Measurements from ENCODE around the gene MAEA. TPM values are rescaled to one million over a fixed set of nuclear protein-coding genes. Genes with fewer than 3 reads are reported as not detected.
A peak's percentile ranks its signal among the peaks of the same experiment; 100 is the strongest.

MAEA gene
- total RNA-seq, 4 donors from 2014 or later = 66.2 to 140 (median 83.2) TPM

DNA sequence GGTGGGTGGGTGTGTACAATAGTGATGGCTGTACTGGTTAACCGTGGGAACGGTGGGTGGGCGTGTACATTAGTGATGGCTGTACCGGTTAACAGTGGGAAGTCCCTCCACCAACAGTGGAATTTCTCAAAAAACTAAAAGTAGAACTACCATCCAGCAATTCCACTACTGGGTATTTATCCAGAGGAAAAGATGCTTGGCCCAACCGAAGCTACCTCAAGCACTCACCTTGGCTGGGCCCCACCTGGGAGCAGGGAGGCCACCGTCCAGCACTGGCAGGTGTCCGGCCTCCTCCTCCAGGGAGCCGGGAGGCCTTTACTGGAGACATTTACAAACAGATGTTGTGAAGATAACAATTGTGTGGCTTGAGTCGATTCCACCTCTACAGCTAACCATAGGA lies 6.0 kb upstream of the MAEA start:
- Histone ChIP-seq H3K4me3 (no peak overlapping the region), H3K4me1 (peaks cover 0 to 3% (median 1%) of the 10 kb centered on the region in 4 donors), H3K27me3 (no peaks in the 10 kb centered on the region), H3K9me3 (no peaks in the 10 kb centered on the region), H3K27ac (no peak overlapping the region), H3K36me3 (no peaks in the 10 kb centered on the region)
- 87 to 90% methylated on average over 9 of the region's 9 CpGs for WGBS, 2 donors
- no peak for TF ChIP-seq EP300 (IDR thresholded peaks at IDR 0.05)
- TF ChIP-seq, protein P1, sequence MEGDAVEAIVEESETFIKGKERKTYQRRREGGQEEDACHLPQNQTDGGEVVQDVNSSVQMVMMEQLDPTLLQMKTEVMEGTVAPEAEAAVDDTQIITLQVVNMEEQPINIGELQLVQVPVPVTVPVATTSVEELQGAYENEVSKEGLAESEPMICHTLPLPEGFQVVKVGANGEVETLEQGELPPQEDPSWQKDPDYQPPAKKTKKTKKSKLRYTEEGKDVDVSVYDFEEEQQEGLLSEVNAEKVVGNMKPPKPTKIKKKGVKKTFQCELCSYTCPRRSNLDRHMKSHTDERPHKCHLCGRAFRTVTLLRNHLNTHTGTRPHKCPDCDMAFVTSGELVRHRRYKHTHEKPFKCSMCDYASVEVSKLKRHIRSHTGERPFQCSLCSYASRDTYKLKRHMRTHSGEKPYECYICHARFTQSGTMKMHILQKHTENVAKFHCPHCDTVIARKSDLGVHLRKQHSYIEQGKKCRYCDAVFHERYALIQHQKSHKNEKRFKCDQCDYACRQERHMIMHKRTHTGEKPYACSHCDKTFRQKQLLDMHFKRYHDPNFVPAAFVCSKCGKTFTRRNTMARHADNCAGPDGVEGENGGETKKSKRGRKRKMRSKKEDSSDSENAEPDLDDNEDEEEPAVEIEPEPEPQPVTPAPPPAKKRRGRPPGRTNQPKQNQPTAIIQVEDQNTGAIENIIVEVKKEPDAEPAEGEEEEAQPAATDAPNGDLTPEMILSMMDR (IDR thresholded peaks at IDR 0.05) = no peak
- no peak for DNase-seq (ENCODE audit: low spot score in 2 of 2)

DNA sequence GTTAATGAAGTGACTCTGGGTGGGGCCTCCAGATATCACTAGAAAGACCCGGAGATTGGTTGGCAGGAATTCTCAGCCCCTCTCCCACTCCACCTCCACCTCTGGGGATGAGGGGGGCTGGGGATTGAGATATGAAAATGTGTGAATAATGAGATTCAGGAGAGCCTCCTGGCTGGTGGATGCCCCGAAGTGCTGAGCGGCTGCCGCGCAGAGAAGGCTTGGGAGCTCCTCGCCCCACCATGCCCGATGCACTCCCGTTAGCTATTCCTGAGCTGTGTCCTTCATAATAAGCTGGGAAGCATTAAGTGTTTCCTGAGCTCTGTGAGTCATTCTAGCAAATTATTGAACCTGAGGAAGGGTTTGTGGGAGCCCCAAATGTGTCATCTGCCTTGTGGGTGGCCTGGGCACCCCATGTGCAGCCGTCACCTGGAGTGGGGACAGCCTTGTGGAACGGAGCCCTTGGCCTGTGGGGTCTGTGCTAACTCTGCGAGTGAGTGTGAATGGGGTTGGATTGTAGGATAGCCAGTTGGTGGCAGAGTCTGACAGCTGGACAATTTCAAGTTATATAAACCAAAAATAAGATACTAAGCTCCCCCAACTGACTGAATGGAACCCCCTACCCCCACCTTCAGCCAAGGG lies 4.4 kb upstream of the MAEA start:
- H3K27me3 ChIP-seq = no peaks in the 10 kb centered on the region
- no peak overlapping the region for H3K4me3 ChIP-seq
- WGBS, 2 donors = 72 to 86% methylated on average over 11 of the region's 11 CpGs
- H3K9me3 ChIP-seq = no peaks in the 10 kb centered on the region
- no peaks in the 10 kb centered on the region for H3K36me3 ChIP-seq
- H3K27ac ChIP-seq = no peak overlapping the region
- TF ChIP-seq, protein P1 (IDR thresholded peaks at IDR 0.05) = no peak
- no peak for TF ChIP-seq POLR2A (IDR thresholded peaks at IDR 0.05)
- no peak for TF ChIP-seq EP300 (IDR thresholded peaks at IDR 0.05)
- DNase-seq (ENCODE audit: low spot score in 2 of 2) = no peak
- peaks cover 0 to 8% (median 7%) of the 10 kb centered on the region in 4 donors for H3K4me1 ChIP-seq

DNA sequence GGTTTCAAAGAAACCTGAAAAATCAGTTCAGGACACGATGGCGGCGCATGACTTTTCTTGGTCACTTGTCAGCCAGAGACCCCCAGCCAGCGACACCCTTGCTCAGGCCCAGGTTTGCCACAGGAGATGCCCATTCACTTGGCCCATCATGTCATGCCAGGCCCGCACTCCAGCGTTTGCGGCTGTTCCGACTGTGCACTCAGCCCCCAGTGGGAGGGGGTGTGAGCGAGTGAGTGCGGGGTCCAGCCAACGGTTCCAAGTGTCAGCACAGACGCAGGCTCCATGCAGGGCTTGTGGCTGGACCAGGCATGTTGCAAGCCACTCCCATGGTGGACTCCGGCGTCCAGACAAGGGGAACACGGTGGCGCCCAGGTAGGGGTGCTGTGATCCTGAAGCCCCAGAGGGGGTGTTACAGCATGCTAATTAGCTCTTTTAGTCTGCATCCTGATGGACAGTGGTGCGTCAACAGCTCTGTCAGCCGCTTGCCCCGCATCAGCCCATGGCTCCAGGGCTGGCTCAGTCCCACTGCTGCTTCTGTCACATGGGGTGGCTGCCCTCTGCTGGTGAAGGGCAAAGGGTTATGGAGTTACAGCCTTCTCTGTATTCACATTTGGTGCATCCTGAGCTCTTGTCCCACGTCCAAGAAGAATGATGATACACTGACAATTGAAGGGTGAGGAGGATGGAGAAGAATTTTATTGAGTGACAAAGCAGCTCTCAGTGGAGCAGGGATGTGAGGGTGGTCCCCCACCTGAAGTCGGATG lies 3.7 kb upstream of the MAEA start:
- H3K4me3 ChIP-seq = no peak overlapping the region
- 80 to 88% methylated on average over 19 to 21 of the region's 21 CpGs for WGBS, 2 donors
- H3K36me3 ChIP-seq = no peaks in the 10 kb centered on the region
- TF ChIP-seq POLR2A (IDR thresholded peaks at IDR 0.05) = no peak
- TF ChIP-seq, protein P1 (IDR thresholded peaks at IDR 0.05) = no peak
- TF ChIP-seq EP300 (IDR thresholded peaks at IDR 0.05) = no peak
- no peaks in the 10 kb centered on the region for H3K27me3 ChIP-seq
- DNase-seq (ENCODE audit: low spot score in 2 of 2) = no peak
- no peaks in the 10 kb centered on the region for H3K9me3 ChIP-seq
- no peak overlapping the region for H3K27ac ChIP-seq
- H3K4me1 ChIP-seq = peaks cover 0 to 14% (median 11%) of the 10 kb centered on the region in 4 donors

DNA sequence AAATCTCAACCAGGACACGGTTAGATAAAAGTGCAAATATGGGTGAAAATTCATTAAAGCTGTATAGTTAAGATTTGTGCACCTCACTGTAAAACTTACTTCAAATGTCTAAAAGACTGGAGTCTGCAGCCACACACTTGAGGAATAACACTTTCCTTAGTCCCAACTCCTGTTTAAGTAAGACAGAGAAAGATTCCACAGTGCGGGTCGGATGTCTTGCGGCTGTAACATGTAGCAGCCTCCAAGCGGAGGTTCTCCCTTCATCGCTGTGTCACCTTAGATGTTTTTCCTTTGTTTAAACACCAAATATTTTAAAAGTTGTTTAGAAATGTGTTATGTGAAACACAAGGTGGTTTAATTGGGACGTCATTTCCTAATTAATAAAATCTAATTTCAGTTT lies 905 bp upstream of the MAEA start:
- DNase-seq (ENCODE audit: low spot score in 2 of 2) = no peak
- TF ChIP-seq POLR2A (IDR thresholded peaks at IDR 0.05) = no peak
- no peak for TF ChIP-seq EP300 (IDR thresholded peaks at IDR 0.05)
- TF ChIP-seq, protein P1 (IDR thresholded peaks at IDR 0.05) = no peak
- WGBS, 2 donors = 59 to 65% methylated on average over 7 of the region's 7 CpGs
- peak overlapping the region in 3 of 4 donors; percentile 83 to 93 (median 87) for H3K27ac ChIP-seq
- H3K36me3 ChIP-seq = no peaks in the 10 kb centered on the region
- no peaks in the 10 kb centered on the region for H3K9me3 ChIP-seq
- no peaks in the 10 kb centered on the region for H3K27me3 ChIP-seq
- peak overlapping the region; percentile 72 to 99 (median 79) for H3K4me3 ChIP-seq
- H3K4me1 ChIP-seq = peaks cover 0 to 43% (median 28%) of the 10 kb centered on the region in 4 donors

Measured in tibial nerve (tissue), 4 donors.